ENCODE data around the gene TP53I11. TPM values are rescaled to one million over a fixed set of nuclear protein-coding genes. Genes with fewer than 3 reads are reported as not detected.

The TP53I11 gene
- total RNA-seq, 1 donor from 2014 or later = 149 TPM

DNA sequence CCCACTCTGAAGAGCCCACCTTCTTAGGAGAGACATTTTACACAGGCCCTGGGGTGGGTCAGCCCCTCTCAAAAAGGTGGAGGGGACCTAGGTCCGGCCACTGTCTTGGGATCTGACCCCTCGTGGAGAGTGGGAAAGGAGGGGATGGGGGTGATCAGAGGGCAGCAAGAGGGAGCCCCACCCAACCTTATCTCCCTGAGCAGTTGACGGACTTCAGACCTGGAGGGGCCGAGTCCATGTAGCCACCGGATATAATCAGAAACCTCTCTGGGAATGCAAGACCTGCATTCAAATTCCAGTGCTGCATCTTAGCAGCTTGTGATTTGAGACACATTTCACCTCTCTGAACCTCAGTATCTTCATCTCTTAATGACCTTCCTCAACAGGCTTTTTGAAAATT is 44.0 kb downstream of the TP53I11 start:
- peaks cover 62% of the 10 kb centered on the region for H3K36me3 Mint-ChIP-seq (ENCODE audit: low read depth, unreplicated experiment)
- no peak overlapping the region for H3K27ac Mint-ChIP-seq (ENCODE audit: unreplicated experiment)
- peaks cover 56% of the 10 kb centered on the region for H3K27me3 Mint-ChIP-seq (ENCODE audit: unreplicated experiment)
- no peak for DNase-seq (ENCODE audit: low spot score)
- no peaks in the 10 kb centered on the region for H3K9me3 Mint-ChIP-seq (ENCODE audit: unreplicated experiment)
- H3K4me1 Mint-ChIP-seq (ENCODE audit: unreplicated experiment) = peaks cover 28% of the 10 kb centered on the region
- no peak overlapping the region for H3K4me3 Mint-ChIP-seq (ENCODE audit: unreplicated experiment)
- TF ChIP-seq, protein P1, sequence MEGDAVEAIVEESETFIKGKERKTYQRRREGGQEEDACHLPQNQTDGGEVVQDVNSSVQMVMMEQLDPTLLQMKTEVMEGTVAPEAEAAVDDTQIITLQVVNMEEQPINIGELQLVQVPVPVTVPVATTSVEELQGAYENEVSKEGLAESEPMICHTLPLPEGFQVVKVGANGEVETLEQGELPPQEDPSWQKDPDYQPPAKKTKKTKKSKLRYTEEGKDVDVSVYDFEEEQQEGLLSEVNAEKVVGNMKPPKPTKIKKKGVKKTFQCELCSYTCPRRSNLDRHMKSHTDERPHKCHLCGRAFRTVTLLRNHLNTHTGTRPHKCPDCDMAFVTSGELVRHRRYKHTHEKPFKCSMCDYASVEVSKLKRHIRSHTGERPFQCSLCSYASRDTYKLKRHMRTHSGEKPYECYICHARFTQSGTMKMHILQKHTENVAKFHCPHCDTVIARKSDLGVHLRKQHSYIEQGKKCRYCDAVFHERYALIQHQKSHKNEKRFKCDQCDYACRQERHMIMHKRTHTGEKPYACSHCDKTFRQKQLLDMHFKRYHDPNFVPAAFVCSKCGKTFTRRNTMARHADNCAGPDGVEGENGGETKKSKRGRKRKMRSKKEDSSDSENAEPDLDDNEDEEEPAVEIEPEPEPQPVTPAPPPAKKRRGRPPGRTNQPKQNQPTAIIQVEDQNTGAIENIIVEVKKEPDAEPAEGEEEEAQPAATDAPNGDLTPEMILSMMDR (IDR thresholded peaks at IDR 0.05; ENCODE audit: unreplicated experiment) = no peak

DNA sequence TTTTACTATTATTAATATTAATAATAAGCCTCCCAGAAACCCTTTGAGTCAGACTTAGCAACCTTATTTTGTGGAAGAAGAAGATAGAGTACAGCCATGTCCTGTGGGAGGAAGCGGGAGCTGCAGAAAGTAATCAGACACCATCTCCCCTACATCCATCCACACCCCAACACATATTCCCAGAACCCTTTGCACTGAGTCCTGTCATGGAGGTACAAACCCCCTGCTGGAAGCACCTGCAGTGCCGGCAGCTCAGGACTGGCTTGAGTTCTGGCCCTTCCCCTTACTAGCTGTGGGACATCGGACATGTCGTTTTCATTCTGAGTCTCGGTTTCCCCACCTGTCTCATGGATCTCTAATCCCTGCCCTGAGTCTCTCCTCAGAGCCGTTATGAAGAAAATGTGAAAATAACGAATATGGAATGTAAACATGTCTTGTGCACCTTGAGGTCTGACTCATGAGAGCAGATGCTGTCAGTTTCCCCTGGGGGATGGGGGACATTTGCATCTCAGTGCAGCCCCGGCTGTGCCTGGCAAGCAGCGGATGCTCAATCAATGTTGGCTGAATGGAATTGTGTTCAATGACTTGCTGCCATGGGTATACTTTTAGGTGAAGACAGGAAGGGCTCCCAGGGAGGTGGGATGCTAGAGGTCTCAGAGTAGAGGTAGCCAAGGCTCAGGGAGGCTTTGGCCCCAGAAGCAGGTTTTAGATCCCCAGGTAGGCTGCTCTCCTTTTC is 45.4 kb downstream of the TP53I11 start:
- Mint-ChIP-seq H3K9me3 (ENCODE audit: unreplicated experiment) (no peaks in the 10 kb centered on the region), H3K4me1 (ENCODE audit: unreplicated experiment) (peaks cover 18% of the 10 kb centered on the region), H3K36me3 (ENCODE audit: low read depth, unreplicated experiment) (peaks cover 58% of the 10 kb centered on the region), H3K4me3 (ENCODE audit: unreplicated experiment) (peak overlapping the region; percentile 76), H3K27me3 (ENCODE audit: unreplicated experiment) (peaks cover 52% of the 10 kb centered on the region), H3K27ac (ENCODE audit: unreplicated experiment) (no peak overlapping the region)
- TF ChIP-seq, protein P1 (IDR thresholded peaks at IDR 0.05; ENCODE audit: unreplicated experiment) = no peak
- no peak for DNase-seq (ENCODE audit: low spot score)

DNA sequence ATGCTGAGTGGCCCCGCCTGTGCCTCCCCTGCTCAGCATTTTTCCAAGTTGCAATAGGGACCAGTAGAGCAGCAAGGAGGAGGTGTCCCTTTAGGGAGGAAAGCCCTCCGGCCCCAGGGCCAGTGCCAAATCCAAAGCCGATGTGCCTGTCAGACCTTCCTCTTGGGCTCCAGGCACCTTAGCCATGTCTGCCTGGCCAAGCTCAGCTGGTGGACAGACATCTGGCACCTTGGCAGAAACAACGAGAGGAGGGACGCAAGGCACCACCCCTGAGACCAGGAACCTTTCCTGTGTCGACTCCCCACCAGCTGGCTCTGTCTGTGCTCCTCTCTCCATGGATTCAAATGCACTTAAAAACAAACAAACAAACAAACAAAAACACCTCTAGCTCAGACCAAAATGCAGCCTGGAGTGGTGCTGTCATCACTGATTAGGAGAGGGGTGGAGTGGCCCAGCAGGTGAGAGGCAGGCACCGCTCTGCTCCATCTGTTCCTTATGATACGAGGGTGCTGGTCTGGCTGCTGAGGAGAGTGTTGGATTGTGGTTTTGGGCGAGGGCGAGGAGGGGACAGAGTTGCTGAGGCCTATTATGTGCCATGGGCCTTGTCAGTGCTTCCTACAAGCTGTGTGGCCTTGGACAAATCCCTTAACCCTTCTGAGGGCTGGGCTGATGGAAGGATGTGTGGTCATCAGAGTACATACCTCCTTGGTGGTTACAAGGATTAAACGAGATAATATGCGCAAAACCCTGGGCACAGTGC is 46.2 kb downstream of the TP53I11 start:
- Mint-ChIP-seq H3K4me3 (ENCODE audit: unreplicated experiment) (peak overlapping the region; percentile 56), H3K36me3 (ENCODE audit: low read depth, unreplicated experiment) (peaks cover 59% of the 10 kb centered on the region), H3K27ac (ENCODE audit: unreplicated experiment) (peak overlapping the region; percentile 82), H3K9me3 (ENCODE audit: unreplicated experiment) (no peaks in the 10 kb centered on the region), H3K27me3 (ENCODE audit: unreplicated experiment) (peaks cover 52% of the 10 kb centered on the region), H3K4me1 (ENCODE audit: unreplicated experiment) (peaks cover 18% of the 10 kb centered on the region)
- no peak for DNase-seq (ENCODE audit: low spot score)
- TF ChIP-seq, protein P1 (IDR thresholded peaks at IDR 0.05; ENCODE audit: unreplicated experiment) = no peak

DNA sequence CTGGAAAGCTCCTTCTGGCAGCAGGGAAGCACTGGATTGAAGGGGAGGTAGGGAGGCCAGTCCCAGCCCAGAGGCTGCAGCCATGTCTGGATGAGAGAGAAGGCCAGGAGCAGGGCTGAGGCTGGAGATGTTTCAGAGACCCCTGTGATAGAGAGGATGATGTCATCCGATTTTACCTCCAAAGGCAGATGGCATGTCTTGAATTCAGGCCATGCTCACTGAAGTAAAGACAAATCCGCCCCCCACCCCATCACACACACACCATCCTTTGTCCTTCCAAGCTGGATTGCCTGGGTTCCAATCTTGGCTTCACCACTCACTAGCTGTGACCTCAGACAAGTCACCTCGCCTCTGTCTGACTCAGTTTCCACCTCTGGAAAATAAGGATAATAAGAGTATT is 47.2 kb downstream of the TP53I11 start:
- Mint-ChIP-seq H3K9me3 (ENCODE audit: unreplicated experiment) (no peaks in the 10 kb centered on the region), H3K27me3 (ENCODE audit: unreplicated experiment) (peaks cover 48% of the 10 kb centered on the region), H3K27ac (ENCODE audit: unreplicated experiment) (no peak overlapping the region), H3K4me1 (ENCODE audit: unreplicated experiment) (peaks cover 18% of the 10 kb centered on the region), H3K4me3 (ENCODE audit: unreplicated experiment) (no peak overlapping the region), H3K36me3 (ENCODE audit: low read depth, unreplicated experiment) (peaks cover 63% of the 10 kb centered on the region)
- TF ChIP-seq, protein P1 (IDR thresholded peaks at IDR 0.05; ENCODE audit: unreplicated experiment) = no peak
- DNase-seq (ENCODE audit: low spot score) = no peak

DNA sequence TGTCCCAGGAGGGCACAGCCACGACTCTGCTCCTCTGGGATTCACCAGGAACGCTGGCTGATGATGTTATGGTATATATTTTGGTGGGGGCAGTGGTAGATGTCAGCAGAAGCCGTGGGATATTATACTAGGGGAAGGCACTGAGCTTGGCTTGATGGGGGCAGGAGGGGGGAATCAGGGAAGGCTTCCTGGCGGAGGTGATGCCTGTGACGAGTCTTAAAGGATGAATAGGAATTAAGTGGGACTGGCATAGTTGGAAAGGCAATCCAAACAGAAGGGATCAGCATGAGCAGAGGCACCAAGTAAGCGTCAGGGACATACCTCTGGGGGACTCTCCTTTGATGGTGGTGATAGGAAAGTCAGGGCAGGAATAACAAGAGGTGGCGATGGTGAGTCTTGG is 47.6 kb downstream of the TP53I11 start:
- Mint-ChIP-seq H3K4me3 (ENCODE audit: unreplicated experiment) (no peak overlapping the region), H3K27me3 (ENCODE audit: unreplicated experiment) (peaks cover 43% of the 10 kb centered on the region), H3K9me3 (ENCODE audit: unreplicated experiment) (no peaks in the 10 kb centered on the region), H3K36me3 (ENCODE audit: low read depth, unreplicated experiment) (peaks cover 63% of the 10 kb centered on the region), H3K4me1 (ENCODE audit: unreplicated experiment) (peaks cover 18% of the 10 kb centered on the region), H3K27ac (ENCODE audit: unreplicated experiment) (no peak overlapping the region)
- TF ChIP-seq, protein P1 (IDR thresholded peaks at IDR 0.05; ENCODE audit: unreplicated experiment) = no peak
- DNase-seq (ENCODE audit: low spot score) = no peak
